H7 (cell line): ENCODE measurements around the gene FCRL5. TPM values are rescaled to one million over a fixed set of nuclear protein-coding genes. Genes with fewer than 3 reads are reported as not detected.
A peak's percentile ranks its signal among the peaks of the same experiment; 100 is the strongest.

Source experiments
- DNase-seq: peaks from one replicate; pipeline ENCODE4 v3.0.0; 2012
- H3K27me3 ChIP-seq: 2 replicates; pipeline ENCODE4 v1.6.0; 2011; ENCODE audit warnings: mild to moderate bottlenecking, low read length; ENCODE audit not compliant: control insufficient read depth, insufficient read depth
- H3K36me3 ChIP-seq: replicated peaks from 2 replicates; pipeline ENCODE4 v1.5.1; 2011; ENCODE audit warnings: low read length; ENCODE audit not compliant: control insufficient read depth, insufficient read depth
- H3K4me3 ChIP-seq: 2 replicates; pipeline ENCODE4 v1.5.1; 2011; ENCODE audit warnings: low read depth, mild to moderate bottlenecking, control low read depth, low read length, moderate library complexity; ENCODE audit not compliant: insufficient read depth
- total RNA-seq: library from RNA; depleted of rRNA; stranded (reverse); fragments of >200 nt; shearing (Covaris generic); gene quantifications from 2 replicates; pipeline ENCODE4 v1.2.3, GENCODE V29; 2014

The FCRL5 gene
- total RNA-seq, 1 experiment from 2014 or later: 0.14 TPM

- Histone ChIP-seq H3K4me3 (no peak overlapping the region), H3K36me3 (no peaks in the 10 kb centered on the region), H3K27me3 (no peaks in the 10 kb centered on the region)
- DNase-seq: no peak
Observed at GRCh38 chr1:157512036-157512969, 40.0 kb downstream of the FCRL5 start.

GRCh38 chr1:157509546-157510232 is 42.6 kb downstream of the FCRL5 start:
- Histone ChIP-seq H3K4me3 (no peak overlapping the region), H3K27me3 (no peaks in the 10 kb centered on the region), H3K36me3 (no peaks in the 10 kb centered on the region)
- no peak for DNase-seq

DNA sequence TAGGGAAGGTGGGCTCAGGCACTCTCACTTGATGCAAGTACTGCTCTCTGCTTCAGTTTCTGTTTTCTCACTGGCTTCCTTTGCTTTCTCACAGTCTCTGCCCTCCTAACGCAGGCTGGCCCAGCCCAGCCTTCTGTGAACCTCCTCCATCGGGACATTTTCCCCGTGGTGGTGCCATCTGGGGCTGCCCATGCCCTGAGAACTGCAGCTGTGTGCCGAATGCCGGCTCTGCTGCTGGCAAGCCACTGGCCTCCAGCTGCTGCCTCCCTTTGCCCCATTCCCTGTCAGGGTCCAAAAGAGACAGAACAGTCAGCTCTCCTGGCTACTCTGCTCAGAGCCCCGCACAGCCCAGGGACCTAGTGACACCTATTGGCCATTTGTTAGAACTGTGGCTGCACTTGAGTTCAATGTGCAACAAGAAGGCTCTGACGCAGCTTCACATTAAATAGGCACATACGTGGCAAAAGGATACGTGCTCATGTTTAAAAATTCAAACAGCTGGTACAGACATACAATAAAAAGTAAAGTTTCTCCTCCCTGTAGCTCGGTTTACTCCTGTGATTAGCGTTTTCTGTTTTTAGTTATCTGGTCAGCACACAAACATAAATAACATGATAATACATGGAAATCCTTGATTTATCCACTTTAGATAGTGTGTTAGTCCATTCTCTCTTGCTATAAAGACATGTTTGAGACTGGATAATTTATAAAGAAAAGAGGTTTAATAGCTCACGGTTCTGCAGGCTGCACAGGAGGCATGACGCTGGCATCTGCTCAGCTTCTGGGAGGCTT is 46.6 kb downstream of the FCRL5 start:
- Histone ChIP-seq H3K36me3 (no peaks in the 10 kb centered on the region), H3K4me3 (no peak overlapping the region)
- peak; percentile 78 for DNase-seq

GRCh38 chr1:157504646-157505045 is 47.7 kb downstream of the FCRL5 start:
- no peaks in the 10 kb centered on the region for H3K36me3 ChIP-seq
- H3K4me3 ChIP-seq: no peak overlapping the region
- DNase-seq: no peak
- no peaks in the 10 kb centered on the region for H3K27me3 ChIP-seq

More for the DNA sequence above, 46.6 kb downstream of the FCRL5 start:
- no peaks in the 10 kb centered on the region for H3K27me3 ChIP-seq

DNA sequence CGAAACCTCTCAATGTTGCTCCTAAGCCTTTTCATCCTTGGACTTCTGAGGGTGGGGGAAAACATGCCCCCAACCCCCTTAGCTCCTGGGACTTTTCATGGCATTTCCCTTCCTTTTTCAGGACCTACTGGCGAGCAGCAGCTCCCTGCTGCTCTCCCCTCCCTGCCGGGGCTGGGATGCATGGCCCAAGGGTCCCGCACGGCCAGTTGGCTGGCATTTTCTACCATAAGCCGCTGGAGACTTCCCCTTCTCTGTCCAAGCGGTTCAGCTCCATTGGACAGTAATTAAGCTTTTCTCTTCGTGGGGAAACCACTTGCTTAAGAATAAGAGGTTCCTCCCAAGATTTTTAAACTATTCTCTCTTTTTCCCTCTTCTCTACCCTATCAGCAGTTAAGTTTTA is 52.8 kb downstream of the FCRL5 start:
- DNase-seq: no peak
- no peaks in the 10 kb centered on the region for H3K27me3 ChIP-seq
- H3K4me3 ChIP-seq: no peak overlapping the region
- H3K36me3 ChIP-seq: no peaks in the 10 kb centered on the region

DNA sequence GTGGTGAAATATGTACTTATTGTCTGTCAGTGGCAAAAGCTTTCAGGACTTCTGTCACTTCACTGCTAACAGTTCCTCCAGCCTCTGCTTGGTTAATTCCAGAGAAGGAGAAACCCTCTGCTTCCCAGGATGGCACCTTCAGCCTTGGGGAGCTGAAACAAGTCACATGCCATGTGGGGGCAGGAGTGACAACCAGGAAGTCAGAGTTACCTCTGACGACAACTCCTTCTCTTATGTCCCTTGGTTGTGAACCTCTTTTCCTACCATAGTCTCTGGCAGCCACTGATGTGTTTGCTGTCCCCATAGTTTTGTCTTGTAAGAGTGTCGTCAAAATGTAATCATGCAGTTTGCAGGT is 53.6 kb downstream of the FCRL5 start:
- DNase-seq: no peak
- H3K36me3 ChIP-seq: no peaks in the 10 kb centered on the region
- H3K4me3 ChIP-seq: no peak overlapping the region
- H3K27me3 ChIP-seq: no peaks in the 10 kb centered on the region

- DNase-seq: no peak
- no peak overlapping the region for H3K4me3 ChIP-seq
- H3K27me3 ChIP-seq: no peaks in the 10 kb centered on the region
- no peaks in the 10 kb centered on the region for H3K36me3 ChIP-seq
Observed at GRCh38 chr1:157497987-157498735, 54.2 kb downstream of the FCRL5 start.

DNA sequence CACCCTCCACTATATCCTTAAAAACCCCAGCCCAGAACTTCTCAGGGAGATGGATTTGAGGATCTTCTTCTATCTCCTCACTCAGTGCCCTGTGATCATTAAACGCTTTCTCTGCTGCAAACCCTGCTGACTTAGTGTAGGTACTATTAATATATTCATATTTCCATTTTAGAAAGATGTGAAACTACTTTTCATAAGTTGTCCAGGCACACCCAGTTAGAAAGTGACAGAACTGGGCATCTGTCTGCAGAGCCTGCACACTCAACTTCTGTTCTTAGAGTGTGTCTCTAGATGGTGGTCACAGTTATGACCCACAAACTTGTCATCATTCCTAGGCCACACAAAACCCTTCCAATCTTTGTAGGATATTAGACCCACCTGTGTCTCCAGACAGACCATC is 55.0 kb downstream of the FCRL5 start:
- H3K4me3 ChIP-seq: no peak overlapping the region
- DNase-seq: no peak
- H3K36me3 ChIP-seq: no peaks in the 10 kb centered on the region
- no peaks in the 10 kb centered on the region for H3K27me3 ChIP-seq

DNA sequence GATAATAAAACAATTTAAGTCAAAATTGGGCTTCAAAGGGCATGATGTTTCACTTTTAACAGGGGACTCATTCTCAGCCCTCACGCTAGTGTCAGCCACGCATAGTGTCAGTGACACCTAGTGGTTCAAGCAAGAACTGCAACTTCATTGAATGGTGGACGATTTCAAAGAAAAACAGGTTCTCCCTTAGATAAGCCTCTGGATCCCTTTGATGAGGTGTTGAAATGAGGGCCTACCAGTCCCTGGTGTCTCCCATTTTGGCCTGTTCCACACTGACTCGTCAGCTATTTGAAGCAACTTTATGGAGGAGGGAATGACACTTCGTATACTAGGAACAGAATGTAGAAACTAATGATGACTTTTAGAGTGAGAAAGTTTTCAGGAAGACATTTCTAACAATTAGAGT is 56.2 kb downstream of the FCRL5 start:
- Histone ChIP-seq H3K4me3 (no peak overlapping the region), H3K36me3 (no peaks in the 10 kb centered on the region), H3K27me3 (no peaks in the 10 kb centered on the region)
- DNase-seq: peak; percentile 64

DNA sequence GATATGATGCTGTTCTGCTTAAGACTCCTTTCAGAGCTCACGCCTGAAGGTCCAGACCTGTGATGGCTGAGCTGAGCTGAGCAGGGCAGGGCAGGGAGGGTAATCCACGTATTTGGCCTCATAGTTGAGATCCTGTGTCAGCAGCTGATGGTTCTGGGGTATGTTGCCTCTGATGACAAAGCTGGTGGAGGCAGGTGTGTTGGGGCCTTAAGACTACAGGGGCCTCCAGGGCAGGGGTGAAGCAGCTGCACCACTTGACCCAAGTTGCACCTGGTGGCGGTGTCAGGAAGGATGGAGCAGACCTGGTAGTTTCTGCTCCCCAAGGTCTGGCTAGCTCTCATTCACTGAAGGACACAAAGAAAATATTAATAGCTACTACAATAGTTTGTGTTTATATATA is 57.0 kb downstream of the FCRL5 start:
- H3K27me3 ChIP-seq: no peaks in the 10 kb centered on the region
- H3K36me3 ChIP-seq: no peaks in the 10 kb centered on the region
- H3K4me3 ChIP-seq: no peak overlapping the region
- no peak for DNase-seq

DNA sequence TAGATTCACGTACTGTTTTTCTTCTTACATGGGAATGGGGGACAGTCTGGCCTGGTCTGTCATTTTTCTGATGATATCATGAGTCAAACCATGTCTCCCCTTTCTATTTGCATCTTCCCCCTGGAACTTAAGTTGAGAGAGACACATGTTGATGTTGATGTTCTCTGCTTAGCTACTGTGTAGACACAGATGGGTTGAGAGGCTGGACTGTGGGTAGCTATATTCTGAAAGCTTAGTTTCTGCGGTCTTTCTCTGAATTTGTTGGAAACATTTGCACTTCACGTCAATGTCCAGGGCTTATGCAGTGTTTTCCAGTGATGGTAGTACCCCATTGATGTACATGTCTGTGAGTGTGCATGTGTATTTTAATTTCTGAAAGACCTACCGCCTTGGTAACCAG is 58.2 kb downstream of the FCRL5 start:
- no peak for DNase-seq
- no peaks in the 10 kb centered on the region for H3K36me3 ChIP-seq
- H3K4me3 ChIP-seq: no peak overlapping the region
- no peaks in the 10 kb centered on the region for H3K27me3 ChIP-seq

GRCh38 chr1:157490467-157491165 is 61.7 kb downstream of the FCRL5 start:
- peak; percentile 68 for DNase-seq
- no peak overlapping the region for H3K4me3 ChIP-seq
- no peaks in the 10 kb centered on the region for H3K27me3 ChIP-seq
- H3K36me3 ChIP-seq: no peaks in the 10 kb centered on the region

- DNase-seq: no peak
- no peaks in the 10 kb centered on the region for H3K27me3 ChIP-seq
- no peaks in the 10 kb centered on the region for H3K36me3 ChIP-seq
- no peak overlapping the region for H3K4me3 ChIP-seq
Observed at GRCh38 chr1:157488156-157488555, 64.2 kb downstream of the FCRL5 start.

GRCh38 chr1:157487504-157487903 is 64.8 kb downstream of the FCRL5 start:
- no peak for DNase-seq
- H3K36me3 ChIP-seq: no peaks in the 10 kb centered on the region
- no peaks in the 10 kb centered on the region for H3K27me3 ChIP-seq
- H3K4me3 ChIP-seq: no peak overlapping the region
